ENCODE results near the gene REV1.

DNA sequence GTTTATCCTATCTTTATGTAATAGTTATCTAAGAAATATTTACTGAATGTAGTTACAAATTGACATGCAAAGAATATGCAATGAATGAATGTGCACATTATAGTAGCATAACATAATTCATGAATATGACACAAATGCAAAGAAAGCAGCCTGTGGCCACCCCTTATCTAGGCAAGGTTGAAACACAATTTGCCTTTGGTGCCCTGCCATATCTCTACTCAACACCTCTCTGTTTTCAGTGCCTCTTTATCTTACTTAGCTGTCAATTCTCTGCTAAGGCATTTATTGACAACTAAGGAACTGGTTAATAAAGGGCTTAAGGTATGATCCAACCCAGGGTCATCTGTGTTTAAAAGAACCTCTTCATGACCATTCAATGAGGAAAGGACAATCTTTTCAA is 18.9 kb downstream of the REV1 start:
- no peak for TF ChIP-seq POLR2AphosphoS5 (IDR thresholded peaks at IDR 0.05)
- TF ChIP-seq CTCF (IDR thresholded peaks at IDR 0.05) = no peak
